Cerebellar cortex (tissue), 1 donor: ENCODE results near the gene NUDT22.
"Not testable (repeated sequence)": the region's sequence is repeated elsewhere in the genome, so short reads cannot be mapped to it uniquely, and the experiment has no call there.

Experiments used
- DNase-seq: peaks from one replicate; pipeline ENCODE4 v3.0.0-alpha.2; 2015; ENCODE audit warnings: low spot score

NUDT22 gene

GRCh38 chr11:64244107-64244506 lies 18.0 kb downstream of the NUDT22 start:
- no peak for DNase-seq

- no peak for DNase-seq
These were observed 18.9 kb downstream of the NUDT22 start for GRCh38 chr11:64244966-64245365.

GRCh38 chr11:64245401-64245796 lies 19.3 kb downstream of the NUDT22 start:
- DNase-seq, result no peak

- no peak for DNase-seq
These were observed 19.9 kb downstream of the NUDT22 start for GRCh38 chr11:64245797-64246620.

GRCh38 chr11:64246621-64246870 lies 20.5 kb downstream of the NUDT22 start:
- DNase-seq, result not testable (repeated sequence)

- peak; percentile 81 for DNase-seq
These were observed 21.0 kb downstream of the NUDT22 start, which contains the start of gene PPP1R14B for GRCh38 chr11:64246871-64247728. Gene PPP1R14B, minus strand, starts transcription at chr11:64246943. Its CDS starts 270 bp downstream, at chr11:64246673.

- no peak for DNase-seq
These were observed 21.9 kb downstream of the NUDT22 start for GRCh38 chr11:64247729-64248531.

GRCh38 chr11:64248578-64248977 lies 22.5 kb downstream of the NUDT22 start:
- no peak for DNase-seq

- no peak for DNase-seq
These were observed 23.0 kb downstream of the NUDT22 start for GRCh38 chr11:64249038-64249437.

GRCh38 chr11:64249563-64250414 lies 23.7 kb downstream of the NUDT22 start:
- no peak for DNase-seq

GRCh38 chr11:64250415-64251015 lies 24.4 kb downstream of the NUDT22 start:
- no peak for DNase-seq

- DNase-seq, result no peak
These were observed 25.1 kb downstream of the NUDT22 start, which contains the start of gene PLCB3 for GRCh38 chr11:64251016-64251752. Gene PLCB3, plus strand, starts transcription at chr11:64251530. Its CDS starts 120 bp downstream, at chr11:64251650.

GRCh38 chr11:64251753-64252002 lies 25.6 kb downstream of the NUDT22 start:
- no peak for DNase-seq

GRCh38 chr11:64252003-64252872 lies 26.2 kb downstream of the NUDT22 start:
- DNase-seq, result no peak

- no peak for DNase-seq
These were observed 27.0 kb downstream of the NUDT22 start for GRCh38 chr11:64253043-64253442.

GRCh38 chr11:64253481-64253880 lies 27.4 kb downstream of the NUDT22 start:
- DNase-seq, result peak; percentile 71

GRCh38 chr11:64254326-64254725 lies 28.3 kb downstream of the NUDT22 start:
- DNase-seq, result no peak

GRCh38 chr11:64255135-64256128 lies 29.4 kb downstream of the NUDT22 start:
- DNase-seq, result no peak
